Endothelial cell of umbilical vein (primary cell): Measurements from ENCODE around the gene ZNF763.

Source experiments
- EZH2 ChIP-seq: IDR thresholded peaks from 2 replicates; pipeline ENCODE4 v1.6.1; 2012; ENCODE audit warnings: borderline replicate concordance, low read depth, mild to moderate bottlenecking, moderate library complexity, low read length, inconsistent platforms; ENCODE audit not compliant: severe bottlenecking
- GATA2 ChIP-seq: IDR thresholded peaks from 2 replicates; pipeline ENCODE4 v1.7.0; 2011; ENCODE audit warnings: low read depth, mild to moderate bottlenecking, moderate library complexity, mixed read lengths, low read length; ENCODE audit not compliant: insufficient read length, insufficient read depth
- MYC ChIP-seq: IDR thresholded peaks from one replicate; pipeline ENCODE4 v1.6.1; 2011; ENCODE audit warnings: mild to moderate bottlenecking, low read depth, low read length
- POLR2A ChIP-seq: IDR thresholded peaks from 2 replicates; pipeline ENCODE4 v1.6.1; 2012; ENCODE audit warnings: low read depth, mild to moderate bottlenecking, control low read depth, low read length
- POLR2AphosphoS5 ChIP-seq: IDR thresholded peaks from 2 replicates; pipeline ENCODE4 v1.6.1; 2012; ENCODE audit warnings: low read depth, mild to moderate bottlenecking, control low read depth, low read length, moderate library complexity; ENCODE audit not compliant: insufficient read depth
- TF ChIP-seq, protein P1 (sequence below), 2 donors: IDR thresholded peaks; 1 replicate in 1 of 2; 2 replicates in 1 of 2; pipeline ENCODE4 v1.5.1; 2011; ENCODE audit warnings: low read length in 2 of 2, mild to moderate bottlenecking in 2 of 2, moderate library complexity in 2 of 2, control low read depth in 1 of 2, inconsistent platforms in 1 of 2, low read depth in 1 of 2; ENCODE audit not compliant: insufficient read depth in 1 of 2; ENCODE audit errors: extremely low read depth in 1 of 2
- TF ChIP-seq, protein P2 (sequence below): IDR thresholded peaks from 2 replicates; pipeline ENCODE4 v1.6.1; 2011; ENCODE audit not compliant: insufficient read depth, insufficient read length

DNA sequence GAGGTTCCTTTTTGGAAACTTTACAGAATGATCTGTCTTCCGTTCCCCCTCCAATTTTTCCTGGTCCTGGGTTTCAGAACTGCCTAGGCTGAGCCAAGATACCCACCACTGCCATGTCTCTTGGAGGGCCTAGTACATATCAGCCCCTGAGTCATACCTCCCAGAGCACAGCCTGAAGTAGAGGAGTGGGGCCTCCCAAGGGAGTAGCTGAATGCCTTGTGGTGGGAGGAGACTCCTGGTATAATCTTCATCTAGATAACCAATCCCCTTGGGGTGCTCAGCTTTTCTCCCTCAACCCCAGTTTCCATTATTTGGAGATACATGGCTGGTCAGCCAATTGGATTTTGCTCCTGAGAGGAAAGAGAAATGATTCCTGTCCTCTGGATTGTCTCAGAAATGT lies 30.3 kb downstream of the ZNF763 start:
- TF ChIP-seq, protein P1, sequence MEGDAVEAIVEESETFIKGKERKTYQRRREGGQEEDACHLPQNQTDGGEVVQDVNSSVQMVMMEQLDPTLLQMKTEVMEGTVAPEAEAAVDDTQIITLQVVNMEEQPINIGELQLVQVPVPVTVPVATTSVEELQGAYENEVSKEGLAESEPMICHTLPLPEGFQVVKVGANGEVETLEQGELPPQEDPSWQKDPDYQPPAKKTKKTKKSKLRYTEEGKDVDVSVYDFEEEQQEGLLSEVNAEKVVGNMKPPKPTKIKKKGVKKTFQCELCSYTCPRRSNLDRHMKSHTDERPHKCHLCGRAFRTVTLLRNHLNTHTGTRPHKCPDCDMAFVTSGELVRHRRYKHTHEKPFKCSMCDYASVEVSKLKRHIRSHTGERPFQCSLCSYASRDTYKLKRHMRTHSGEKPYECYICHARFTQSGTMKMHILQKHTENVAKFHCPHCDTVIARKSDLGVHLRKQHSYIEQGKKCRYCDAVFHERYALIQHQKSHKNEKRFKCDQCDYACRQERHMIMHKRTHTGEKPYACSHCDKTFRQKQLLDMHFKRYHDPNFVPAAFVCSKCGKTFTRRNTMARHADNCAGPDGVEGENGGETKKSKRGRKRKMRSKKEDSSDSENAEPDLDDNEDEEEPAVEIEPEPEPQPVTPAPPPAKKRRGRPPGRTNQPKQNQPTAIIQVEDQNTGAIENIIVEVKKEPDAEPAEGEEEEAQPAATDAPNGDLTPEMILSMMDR (IDR thresholded peaks at IDR 0.05; ENCODE audit: extremely low read depth in 1 of 2, insufficient read depth in 1 of 2, low read depth in 1 of 2, low read length in 2 of 2), result no peak
- no peak for TF ChIP-seq POLR2AphosphoS5
- TF ChIP-seq EZH2, result no peak
- no peak for TF ChIP-seq GATA2
- no peak for TF ChIP-seq POLR2A
- TF ChIP-seq MYC, result no peak
- TF ChIP-seq, protein P2, sequence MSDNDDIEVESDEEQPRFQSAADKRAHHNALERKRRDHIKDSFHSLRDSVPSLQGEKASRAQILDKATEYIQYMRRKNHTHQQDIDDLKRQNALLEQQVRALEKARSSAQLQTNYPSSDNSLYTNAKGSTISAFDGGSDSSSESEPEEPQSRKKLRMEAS, result no peak
